ENCODE measurements around the gene MAP2K2.
"Not testable (repeated sequence)": the region's sequence is repeated elsewhere in the genome, so short reads cannot be mapped to it uniquely, and the experiment has no call there.

The MAP2K2 gene

DNA sequence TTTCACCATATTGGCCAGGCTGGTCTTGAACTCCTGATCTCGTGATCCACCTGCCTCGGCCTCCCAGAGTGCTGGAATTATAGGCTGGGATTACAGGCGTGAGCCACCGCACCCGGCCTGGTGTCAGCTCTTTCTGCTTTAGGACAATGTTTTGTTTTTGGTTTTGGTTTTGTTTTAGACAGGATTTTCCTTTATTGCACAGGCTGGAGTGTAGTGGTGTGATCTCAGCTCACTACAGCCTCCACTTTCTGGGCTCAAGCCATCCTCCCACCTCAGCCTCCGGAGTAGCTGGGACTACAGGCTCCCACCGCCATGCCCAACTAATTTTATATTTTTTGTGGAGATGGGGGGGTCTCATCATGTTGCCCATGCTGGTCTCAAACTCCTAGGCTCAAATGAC is 5.1 kb upstream of the MAP2K2 start:
- not testable (repeated sequence) for DNase-seq

DNA sequence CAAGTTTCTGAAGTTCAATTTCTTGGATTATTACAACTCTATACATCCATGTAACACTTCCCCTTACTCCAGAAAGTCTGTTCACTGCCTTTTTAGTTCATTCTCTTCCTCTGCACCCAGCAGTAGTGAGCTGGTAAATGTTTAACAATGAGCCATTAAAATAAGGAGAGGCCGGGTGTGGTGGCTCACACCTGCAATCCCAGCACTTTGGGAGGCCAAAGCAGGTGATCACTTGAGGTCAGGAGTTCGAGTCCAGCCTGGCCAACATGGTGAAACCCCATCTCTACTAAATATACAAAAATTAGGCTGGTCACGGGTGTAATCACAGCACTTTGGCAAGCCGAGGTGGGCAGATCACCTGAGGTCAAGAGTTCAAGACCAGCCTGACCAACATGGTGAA is 3.4 kb upstream of the MAP2K2 start:
- DNase-seq = not testable (repeated sequence)

DNA sequence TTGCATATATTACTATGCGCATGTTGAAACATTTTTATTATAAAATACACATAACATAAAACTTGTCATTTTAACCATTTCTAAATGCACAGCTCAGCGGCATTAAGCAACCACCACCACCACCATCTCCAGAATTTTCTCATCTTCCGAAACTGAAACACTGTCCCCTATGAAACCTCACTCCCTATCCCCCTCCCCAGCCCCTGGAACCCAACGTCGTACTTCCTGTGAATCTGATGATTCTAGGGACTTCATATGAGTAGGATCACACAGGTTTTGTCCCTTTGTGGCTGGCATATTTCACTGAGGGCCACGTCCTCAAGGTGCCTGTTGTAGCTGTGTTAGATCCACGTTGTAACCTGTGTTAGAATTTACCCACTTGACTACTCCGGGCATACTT is 716 bp upstream of the MAP2K2 start:
- peak; percentile 47 for DNase-seq

DNA sequence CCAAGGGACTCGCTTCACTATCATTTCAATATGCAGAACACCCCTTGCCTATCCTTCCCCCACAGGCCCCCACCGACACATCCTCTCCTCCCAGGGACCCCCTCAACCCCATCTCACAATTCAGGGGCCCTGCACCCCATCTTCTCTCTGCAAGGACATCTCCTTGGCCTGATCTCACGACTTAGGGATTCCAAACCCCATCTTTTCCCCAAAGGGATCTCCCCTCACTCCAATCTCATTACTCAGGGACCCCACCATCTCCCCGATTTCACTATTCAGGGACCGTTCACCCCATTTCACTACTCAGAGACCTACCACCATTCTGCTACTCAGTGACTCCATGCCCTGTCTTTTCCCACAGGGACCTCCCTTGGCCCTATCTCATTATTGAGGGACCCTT is 1.4 kb downstream of the MAP2K2 start:
- no peak for DNase-seq

DNA sequence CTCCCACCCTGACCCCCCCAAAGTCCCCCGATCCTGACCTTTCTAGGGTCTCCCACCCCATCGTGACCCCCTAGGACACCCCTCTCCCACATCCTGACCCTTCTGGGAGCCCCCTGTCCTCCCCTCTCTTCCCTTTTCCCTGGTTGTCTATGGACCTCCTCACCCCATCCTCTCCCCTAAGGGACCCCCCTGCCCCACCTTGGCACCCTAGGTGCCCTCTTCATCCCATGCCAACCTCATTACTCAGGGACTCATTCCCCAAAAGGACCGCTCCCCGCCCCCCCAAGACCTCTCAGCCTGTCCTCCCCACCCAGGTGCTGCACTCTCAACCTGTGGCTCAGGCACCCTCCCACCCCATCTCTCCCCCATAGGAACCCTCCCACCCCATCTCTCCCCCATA is 2.1 kb downstream of the MAP2K2 start:
- no peak for DNase-seq

DNA sequence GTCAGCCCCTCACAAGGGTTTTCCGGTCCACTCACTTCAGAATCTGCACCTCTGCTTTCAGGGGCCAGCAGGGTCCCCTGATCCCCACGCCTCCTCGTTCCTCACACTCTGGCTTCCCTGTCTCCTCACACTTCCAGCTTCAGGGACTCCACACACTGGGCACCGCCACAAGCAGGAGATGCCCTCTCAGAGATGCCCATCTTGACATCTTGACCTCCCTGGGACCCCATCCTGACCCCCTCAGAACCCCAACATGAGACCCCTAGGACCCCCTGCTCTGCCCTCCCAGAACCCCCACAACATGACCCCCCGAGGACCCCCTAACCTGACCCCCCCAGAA is 2.7 kb downstream of the MAP2K2 start:
- no peak for DNase-seq

DNA sequence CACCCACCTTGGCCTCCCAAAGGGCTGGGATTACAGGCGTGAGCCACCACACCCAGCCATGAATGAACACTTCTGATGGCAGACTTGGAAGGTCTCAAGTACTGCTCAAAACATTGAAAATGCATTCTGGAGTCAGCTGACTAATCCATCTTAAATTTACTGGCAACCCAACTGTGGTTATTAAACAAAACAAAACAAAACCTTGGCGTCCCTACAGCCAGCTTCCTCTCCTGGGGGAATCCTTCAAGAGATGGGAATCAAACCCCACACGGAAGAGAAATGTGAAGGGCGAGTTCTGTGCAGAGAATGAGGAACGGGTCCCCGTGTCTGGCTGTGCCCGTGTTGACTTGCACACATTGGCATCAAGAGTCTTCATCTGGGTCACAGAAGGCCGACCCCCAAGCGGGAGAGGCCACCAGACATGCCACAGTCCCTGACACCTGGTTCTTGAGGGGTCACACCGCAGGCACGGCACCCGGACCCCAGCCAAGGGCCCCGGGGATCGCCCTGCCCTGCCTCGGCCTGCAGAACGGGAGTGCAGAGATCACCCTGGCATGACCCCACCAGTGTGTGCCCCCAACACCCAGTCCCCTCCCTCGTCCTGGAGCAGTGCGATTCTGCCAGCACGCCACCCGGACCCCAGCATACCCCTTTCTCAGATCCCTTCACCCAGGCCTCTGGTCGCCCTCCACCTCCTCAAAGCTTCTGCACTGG is 3.2 kb downstream of the MAP2K2 start:
- no peak for DNase-seq

DNA sequence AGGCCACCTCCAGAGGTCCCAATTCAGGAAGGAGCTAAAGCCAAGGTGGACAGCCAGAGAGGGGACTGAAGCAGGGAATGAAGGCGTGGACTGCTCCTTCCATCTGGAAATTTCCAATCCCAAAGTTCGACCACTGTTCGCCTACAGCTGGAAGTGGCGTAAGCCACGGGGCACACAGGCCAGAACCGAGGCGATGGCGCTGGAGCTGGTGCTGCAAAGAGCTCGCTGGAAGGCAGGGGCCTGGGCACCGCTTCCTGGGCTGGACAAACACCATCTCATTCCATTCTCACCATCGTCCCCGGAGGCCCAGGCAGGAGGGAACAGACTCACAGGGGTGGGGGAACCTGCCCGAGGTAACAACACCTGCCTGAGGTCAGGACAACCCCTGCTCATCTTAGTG is 4.2 kb downstream of the MAP2K2 start:
- no peak for DNase-seq

DNA sequence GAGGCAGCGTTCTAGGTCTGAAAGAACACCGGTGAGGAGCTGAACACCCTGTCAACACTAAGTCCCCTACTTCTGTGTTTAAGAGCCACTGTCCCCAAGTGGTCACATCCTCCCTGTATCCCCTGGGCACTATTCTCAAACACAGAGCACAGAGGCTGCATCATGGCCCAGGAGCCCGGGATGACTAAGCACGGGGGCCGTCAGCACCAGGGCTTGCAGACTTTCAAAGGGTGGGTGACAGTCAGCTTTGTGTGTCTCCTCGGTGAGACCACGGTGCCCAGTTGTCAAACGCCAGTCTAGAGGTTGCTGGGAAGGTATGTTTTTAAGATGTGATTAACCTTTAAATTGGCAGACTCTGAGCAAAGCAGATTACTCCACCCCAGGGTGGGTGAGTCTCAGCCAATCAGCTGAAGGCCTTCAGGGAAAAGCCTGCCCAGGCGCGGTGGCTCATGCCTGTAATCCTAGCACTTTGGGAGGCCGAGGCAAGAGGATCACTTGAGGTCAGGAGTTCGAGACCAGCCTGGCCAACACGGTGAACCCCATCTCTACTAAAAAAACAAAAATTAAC is 8.0 kb downstream of the MAP2K2 start:
- no peak for DNase-seq

DNA sequence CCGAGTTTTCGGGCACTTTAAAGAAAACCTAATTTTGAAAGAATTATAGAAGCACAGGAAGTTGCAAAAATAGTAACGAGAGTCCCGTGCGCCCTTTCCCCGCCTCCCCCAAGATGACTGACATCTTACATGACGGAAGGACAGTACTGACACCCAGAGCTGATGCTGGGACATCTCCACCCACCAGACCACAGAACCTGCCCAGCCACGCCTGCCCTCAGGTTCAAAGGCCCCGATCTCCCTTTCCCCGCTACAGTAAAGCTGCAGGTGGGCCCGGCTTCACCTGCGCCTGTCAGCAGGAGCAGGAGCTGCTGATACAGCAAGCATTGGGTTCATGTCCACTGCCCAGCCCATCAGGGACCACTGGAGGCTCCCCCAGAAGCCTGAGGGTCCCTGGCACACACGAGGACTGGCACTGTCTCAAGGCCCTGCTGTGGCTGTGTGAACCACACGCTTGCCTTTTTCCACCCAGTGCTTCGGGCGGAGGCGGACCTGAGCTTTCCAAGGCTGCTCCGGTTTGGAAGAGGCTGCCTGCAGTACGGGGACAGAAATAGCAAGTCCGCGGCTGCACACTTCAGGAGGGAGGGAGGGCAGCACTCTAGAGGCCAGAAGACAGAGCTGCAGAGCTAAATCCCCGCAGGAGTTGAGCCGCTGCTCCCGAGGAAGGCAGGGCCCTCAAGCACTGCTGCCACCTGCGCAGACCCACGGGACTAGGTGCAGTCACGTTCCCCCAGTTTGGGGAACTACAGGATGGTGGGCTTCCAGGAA is 8.7 kb downstream of the MAP2K2 start:
- no peak for DNase-seq

DNA sequence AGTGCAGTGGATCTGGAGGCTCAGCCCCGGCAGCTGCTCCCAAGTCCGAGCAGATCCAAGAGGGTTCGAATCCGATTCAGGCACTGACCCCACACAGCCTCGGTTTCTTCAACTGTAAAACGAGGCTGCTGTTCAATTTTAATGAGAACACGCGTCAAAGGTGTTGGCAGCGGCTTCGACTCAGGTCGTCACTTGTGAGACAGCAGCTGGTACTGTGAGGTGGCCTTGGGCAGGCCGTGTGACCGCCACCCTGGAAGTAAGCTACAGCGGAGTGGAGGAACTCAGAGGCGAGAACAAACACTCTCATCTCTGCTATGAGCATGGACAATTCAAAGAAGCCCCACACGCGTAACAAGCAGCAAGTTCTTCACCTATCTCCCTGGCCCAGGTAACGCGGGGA is 9.7 kb downstream of the MAP2K2 start:
- DNase-seq = no peak

DNA sequence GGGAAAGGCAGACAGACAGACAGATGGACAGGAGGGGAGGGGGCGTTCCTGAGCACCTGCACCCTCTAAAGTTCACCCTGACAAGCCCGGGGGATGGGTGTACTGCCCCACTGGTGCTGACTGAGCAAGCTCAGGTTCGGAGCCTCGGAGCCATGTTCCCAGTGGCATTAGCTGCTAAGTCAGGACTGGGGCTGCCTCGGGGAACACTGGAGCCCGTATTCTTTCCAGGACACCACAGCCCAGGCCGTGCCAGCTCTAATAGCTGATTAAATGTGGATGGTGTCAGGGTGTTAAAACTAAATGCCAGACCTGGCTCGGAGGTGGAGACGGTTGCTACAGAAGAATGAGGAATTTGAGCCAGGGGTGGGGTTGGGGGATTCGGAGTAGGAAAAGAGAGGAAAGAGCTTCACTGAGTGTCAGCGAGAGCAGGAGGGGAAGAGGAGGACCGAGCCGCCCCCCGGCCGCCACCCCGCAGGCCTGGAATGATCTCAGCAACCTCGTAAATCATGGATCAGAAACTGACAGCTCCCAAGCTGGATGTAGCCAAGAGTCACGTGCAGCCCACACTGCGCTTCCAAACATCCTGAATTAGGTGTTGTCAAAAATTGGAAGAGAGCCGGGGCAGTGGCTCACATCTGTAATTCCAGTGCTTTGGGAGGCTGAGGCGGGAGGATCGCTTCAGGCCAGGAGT is 10.4 kb downstream of the MAP2K2 start:
- DNase-seq = no peak

DNA sequence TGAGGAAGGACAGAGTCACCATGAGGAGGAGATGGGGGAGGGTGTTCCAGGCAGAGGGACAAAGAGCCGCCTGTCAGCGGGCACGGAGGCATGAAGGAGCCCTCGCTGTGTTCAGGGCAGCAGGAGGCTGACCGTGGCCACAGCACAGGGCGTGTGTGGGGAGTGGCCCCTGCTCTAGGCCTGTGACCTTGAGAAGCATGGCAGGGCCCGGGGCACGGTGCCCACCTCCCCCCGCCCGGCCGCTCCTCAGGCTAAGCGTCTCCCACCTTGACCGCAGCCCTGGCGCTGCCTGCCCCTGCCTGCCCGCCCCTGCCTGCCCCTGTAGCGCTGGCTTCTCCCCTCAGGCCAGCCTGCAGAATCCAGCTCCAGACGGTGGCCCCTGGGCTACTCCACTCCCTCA is 11.6 kb downstream of the MAP2K2 start:
- DNase-seq = no peak

DNA sequence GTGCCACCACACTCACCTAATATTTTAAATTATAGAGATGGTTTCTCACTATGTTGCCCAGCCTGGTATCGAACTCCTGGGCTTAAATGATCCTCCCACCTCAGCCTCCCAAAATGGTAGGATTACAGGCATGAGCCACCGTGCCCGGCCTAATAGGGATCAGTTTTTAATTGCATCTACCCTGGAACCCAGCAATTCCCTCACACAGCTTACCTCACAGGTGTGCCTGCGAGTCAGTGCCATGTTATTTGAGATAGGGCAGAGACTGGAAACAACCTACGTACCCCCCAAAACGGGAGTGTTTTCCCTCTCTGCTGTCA is 14.3 kb downstream of the MAP2K2 start:
- no peak for DNase-seq

DNA sequence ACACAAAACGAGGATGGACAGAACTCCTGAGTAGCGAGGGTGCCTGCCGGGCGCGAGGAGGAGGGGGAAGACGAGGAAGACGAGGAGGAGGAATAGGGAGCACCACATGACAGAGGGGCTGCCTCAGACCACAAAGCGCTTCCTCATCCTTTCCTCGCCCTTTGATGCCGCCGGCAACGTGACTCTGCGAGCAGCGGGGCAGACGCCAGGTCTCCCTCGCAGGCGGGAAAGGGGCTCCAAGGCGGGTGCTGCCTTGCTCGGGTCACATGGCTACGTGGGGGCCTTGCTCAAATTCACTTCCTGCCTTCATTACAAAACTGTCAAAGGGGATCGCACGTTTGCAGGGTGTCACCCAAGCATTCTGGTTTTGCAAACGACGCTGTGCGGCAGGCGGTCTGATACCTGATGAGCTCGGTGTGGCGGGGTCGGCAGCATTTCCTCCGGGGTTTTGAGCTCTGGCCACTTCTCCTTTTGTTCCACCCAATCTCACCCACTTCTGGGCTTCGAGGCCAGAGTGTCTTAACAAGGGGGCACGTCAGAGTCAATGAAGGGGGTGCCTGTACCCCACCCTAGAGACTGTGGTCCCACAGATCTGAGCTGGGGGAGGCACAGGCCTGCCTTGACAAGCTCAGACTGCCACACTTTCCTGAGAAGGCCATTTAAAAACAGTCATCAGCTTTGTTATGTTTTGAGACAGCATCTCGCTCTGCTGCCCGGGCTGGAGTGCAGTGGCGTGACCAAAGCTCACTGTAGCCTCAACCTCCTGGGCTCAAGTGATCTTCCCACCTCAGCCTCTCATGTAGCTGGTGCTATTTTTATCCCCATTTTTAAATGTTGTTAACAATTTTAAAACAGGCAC is 14.9 kb downstream of the MAP2K2 start:
- no peak for DNase-seq

DNA sequence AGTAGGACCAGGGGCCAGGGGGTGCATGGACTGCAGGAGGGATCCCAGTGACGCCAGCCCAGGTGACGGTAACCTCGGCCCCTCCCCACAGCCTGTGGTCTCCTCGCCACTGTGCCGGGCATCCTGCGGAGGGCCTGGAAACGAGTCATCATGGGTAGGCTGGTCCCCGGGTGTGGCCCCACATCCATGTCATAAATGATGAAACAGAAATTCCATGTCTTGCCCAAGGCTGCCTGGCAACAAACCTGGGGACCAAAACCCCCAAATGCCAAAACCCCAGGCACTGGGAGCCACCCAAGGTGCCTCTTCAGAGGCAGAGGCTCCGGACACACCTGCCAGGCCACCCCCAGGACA is 20.9 kb downstream of the MAP2K2 start:
- no peak for DNase-seq

DNA sequence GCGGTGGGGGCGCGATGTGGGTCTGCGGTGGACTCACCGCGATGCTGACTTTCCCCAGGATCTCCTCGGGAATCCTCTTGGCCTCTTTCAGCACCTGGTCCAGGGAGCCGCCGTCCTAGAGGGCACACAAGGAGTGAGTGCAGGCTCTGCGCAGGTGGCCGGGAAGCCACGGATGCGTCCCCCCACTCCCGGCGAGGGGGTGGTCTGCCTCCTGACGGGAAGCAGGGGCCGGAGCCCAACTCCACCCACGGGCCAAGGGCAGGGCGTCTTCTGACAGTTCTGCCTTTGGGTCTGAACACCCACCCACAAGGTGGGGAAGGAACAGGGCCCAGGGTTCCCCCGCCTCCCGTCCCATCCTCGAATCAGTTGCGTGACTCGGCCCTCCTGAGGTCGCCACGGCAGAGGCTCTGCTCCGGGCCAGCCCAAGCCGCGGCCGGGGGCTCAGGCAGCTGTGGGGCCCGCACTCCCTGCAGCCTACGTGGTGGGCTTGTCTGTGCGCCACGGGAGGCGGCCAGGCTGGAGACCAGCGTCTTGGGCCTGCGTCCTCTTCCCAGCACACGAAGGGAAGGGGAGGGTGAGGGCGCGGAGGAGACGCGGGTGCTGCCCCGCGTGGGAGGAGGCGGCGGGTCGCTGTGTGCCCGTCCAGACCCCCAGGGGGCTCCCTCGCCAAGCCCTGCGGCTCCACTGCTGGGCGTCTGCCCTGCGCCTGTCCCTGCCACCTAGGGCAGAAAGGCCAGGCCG is 21.4 kb downstream of the MAP2K2 start:
- DNase-seq = no peak

DNA sequence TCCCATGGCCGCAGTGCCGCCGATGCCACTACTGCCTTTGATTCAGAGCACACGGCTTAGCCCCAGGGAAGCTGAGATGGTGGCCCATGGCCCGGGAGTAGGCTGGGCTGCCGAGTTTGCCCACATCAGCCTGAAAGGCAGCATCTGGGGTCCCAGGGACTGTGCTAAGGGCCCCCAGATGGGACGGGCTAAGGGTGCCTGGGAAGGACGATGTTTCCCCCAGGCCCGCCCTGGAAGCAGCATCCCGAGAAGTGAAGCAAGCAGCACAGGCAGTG is 22.5 kb downstream of the MAP2K2 start:
- DNase-seq = no peak

DNA sequence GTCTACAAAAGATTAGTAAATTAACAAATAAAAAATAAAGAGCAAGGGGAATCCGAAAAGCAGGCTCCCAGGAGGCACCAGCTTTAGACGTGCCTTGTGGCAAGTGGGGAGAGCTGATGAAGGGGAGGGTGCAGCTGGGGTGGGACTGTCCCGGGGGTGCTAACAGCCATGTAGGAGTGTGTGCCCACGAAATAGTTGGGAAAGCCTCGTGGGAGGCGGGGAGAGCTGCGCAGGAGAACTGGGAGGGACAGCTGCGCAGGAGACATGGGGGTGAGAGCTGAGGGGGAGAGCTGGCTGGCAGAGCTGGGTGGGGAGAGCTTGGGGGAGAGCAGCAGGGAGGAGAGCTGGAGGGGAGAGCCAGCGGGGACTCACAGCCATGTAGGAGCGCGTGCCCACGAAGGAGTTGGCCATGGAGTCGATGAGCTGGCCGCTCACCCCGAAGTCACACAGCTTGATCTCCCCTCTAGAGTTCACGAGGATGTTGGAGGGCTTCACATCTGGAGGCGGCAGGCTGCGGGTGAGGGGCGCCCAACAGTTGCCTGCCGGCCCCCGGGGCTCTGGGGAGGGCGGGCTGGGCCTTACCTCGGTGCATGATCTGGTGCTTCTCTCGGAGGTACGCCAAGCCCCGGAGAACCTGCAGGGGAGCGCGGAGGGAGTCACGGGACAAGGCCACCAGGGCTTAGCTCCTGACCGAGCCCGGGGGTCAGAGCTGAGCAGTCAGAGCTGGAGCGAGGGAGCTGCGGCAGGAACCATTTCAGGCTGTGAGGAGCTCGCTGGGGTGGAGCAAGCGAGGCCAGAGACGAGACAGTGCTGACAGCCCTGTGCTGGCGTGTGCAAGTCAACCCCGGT is 23.1 kb downstream of the MAP2K2 start:
- DNase-seq = no peak

DNA sequence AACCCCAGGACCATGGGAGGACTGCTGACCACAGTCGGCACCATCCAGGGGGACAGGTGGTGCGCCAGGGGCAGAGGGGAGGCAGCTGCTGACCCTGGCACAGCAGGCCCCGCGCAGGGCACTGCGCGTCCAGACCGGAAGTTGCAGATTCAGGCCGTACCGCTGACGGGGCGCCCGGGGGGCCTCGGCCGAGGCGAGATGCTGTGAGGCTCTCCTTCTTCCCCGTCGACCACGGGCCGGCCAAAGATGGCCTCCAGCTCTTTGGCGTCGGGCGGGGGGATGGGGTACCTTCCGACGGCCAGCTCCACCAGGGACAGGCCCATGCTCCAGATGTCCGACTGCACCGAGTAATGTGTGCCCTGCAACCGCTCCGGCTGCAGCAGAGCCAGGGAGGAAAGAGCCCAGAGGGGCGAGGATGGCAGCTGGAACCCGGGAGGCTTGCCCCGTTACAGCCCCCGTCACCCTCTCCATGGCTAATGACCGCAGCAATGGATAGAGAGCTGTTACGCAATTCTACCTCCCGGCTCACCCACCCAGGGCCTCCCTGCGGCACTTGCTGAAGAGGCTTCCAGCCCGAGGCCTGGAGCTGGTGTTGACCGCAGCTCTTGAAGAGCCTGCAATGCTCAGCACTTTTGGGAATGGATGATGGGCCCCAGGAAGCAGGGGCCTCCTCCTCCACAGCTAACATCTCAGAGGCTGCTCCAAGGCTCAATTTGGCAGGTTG is 24.7 kb downstream of the MAP2K2 start:
- no peak for DNase-seq

DNA sequence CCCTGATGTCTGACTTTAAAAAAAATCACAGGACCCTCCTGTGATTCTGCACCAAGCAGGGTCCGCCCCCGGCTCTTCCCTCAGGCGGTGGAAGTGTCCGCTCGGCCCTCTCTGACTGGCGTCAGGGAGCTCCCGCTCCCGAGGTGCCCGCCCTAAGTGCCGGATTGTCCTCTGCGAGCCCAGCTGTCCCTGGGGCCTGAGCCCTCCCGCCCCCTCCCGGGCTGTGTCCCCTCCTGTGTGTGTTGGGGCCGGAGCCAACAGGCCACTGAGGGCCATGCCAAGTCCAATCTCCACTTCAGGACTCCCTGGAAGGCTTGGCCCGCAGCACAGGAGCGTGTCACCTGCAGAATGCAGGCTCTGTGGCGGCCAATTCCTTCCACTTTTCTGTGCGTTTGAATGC is 25.4 kb downstream of the MAP2K2 start:
- DNase-seq = no peak
